GM12873 (cell line): ENCODE results near the gene ZNF532.

Experiments used
- CTCF ChIP-seq: IDR thresholded peaks from 2 replicates; pipeline ENCODE4 v1.5.1; 2012; ENCODE audit warnings: low read depth, mild to moderate bottlenecking, moderate library complexity, low read length, control low read depth; ENCODE audit not compliant: insufficient read depth; ENCODE audit errors: missing control alignments

The ZNF532 gene

DNA sequence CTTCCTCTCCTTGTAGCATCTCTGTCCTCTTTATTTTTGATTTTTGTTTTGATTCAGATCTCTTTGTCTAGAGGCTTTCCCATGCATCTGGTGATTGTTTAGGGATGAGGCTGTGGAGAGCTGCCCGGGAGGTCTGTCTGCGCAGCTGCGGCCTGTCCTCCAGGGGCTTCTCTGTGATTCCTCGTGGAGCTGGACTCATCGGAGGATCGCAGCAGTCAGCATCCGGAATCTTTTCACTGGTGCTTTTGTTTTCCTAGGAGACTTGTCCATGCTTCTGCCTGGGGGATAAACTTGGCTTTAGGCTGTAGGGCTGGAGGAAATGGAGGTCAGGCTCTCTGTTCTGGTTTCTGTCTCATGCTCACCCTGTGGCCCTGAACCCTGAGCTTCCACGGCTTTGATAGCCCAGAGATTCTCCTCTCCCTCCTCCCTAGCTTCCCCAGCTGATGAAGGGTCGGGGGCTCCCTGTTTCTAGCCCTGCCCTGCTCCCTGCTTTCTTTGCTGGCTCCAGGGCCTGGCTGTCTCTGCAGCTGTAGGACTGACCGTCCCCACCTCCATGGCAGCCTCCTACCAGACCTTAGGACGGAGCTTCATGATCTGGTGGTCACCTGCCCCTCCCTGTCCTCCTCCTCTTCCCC, 35.5 kb downstream of the ZNF532 start:
- TF ChIP-seq CTCF: no peak

DNA sequence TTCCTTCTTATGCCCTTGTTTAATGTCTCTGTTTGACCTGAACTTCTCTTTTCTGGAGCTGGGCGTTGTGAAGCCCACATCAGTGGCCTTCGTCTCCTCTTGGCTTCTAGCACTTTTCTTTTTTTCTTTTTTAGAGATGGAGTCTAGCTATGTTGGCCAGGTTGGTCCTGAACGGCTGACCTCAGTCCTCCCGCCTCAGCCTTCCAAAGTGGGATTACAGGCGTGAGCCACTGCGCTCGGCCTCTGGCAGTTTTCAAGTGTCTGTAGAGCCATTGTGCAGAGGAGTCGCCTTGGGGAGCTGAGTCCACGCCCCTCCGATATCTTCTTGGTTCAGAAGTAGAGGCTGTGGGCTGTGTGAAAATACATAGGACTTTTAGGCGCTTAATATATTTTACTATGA, 36.5 kb downstream of the ZNF532 start:
- no peak for TF ChIP-seq CTCF

DNA sequence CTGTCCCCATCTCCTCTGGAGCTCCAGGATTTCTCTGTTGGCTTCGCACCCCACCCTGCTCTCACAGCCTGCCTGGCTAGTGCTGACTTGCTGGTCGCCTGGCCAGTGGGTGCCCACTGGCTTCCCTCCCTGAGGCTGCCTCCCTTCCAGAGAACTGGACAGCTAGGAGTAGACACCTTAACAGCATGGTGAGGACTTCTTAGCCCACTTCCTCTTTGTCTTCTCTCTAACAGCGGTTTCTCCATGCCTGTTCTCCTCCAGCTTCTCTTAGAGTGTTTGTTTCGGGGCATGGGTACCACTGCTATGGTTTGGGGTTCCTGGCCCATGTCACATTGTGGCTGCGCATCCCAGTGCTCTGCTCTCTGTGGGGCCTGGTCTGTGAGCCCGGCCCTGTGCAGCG, 37.1 kb downstream of the ZNF532 start:
- TF ChIP-seq CTCF: no peak

DNA sequence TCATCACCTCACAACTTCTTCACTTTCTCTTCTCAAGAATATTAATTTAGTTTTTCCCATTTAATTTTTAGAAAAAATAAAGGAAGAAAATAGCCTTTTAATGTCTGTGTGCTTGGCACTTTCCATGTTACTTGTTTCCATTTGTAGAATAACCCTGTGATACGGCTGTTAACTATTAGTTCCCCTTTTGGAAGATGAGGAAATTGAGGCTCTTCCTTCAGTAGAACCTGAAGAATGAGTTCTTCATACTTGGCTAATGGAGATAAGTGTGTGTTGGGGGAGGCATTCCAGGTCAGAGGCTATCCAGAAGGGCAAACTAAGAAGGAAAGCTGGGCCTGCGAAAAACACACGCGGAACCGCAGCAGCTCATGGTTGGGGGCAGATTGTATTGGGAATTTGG, 38.3 kb downstream of the ZNF532 start:
- no peak for TF ChIP-seq CTCF

DNA sequence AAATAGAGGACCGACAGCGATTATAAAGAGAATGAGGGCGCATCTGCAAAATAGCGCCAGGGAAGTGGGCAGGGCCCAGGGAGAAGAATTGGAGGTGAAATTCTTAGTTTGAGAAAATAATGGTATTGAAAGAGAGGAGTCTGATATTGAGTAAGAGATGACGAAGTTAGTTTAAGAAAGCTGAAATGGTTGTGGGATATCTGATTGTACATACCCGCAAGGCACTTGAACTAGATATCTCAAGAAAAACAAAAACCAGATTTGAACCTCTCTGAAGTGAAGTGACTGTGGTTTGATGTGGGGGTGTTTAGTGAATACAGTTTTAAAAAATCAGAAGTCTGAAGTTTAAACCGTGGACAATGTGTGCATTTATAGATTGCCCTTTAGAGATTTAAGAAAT, 38.9 kb downstream of the ZNF532 start:
- TF ChIP-seq CTCF: no peak

GRCh38 chr18:58905777-58906428, 41.2 kb downstream of the ZNF532 start:
- no peak for TF ChIP-seq CTCF

DNA sequence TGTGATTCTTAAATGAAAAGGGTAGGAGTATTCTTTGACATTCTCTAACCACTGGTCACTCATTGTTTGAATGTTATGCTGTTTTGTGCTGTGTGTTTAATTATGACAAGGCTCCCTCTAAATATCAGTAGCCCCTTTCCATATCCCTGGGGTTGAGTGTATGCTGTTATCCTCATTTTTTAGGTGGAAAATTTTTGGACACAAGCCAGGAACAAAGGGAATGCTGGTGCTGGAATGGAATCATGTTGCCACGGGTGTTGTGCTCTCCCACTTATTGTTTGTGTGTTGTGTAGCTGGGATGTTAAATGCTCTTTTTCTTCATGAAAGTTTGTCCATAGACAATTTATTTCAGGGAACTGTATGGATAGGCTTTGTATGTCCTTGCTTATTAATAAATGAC, 43.3 kb downstream of the ZNF532 start:
- no peak for TF ChIP-seq CTCF

DNA sequence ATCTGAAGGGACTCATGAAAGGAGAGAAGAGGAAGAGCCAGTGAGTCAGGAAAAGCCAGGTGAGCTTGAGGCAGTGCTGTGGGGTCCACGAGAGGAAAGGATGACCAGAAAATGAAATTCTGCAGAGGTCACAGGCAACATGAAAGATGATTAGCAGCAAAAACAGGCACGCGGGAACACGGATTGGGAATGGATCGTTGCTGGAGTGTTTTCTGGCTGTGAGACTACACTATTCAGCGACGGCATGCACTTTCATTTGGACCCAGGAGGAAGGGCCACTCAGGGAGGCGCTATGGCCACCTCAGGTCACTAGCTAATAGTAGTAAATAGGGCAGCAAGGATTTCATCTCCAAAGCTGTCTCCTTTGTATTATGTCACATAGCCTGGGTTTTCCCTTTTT, 44.8 kb downstream of the ZNF532 start:
- no peak for TF ChIP-seq CTCF
